Activated T-helper 1 cell treated with Interleukin-2 at 50 U/mL for 16 hours (primary cell): ENCODE results near the gene DEFB116.
"Not testable (repeated sequence)": the region's sequence is repeated elsewhere in the genome, so short reads cannot be mapped to it uniquely, and the experiment has no call there.

Experiments used
- DNase-seq: peaks from one replicate; pipeline ENCODE4 v3.0.0-alpha.2; 2020; ENCODE audit warnings: low read depth

The DEFB116 gene

GRCh38 chr20:31308535-31309162 is at the start of gene DEFB116:
Gene DEFB116, minus strand, starts transcription at chr20:31308585. Its CDS starts 0 bp downstream, at chr20:31308585.
- DNase-seq, result no peak

- DNase-seq, result no peak
Observed at GRCh38 chr20:31355981-31356380, 47.6 kb upstream of the DEFB116 start.

GRCh38 chr20:31341470-31341869 is 33.1 kb upstream of the DEFB116 start:
- DNase-seq, result no peak

- DNase-seq, result no peak
Observed at GRCh38 chr20:31330893-31331292, 22.5 kb upstream of the DEFB116 start.

- no peak for DNase-seq
Observed at GRCh38 chr20:31322504-31322903, 14.1 kb upstream of the DEFB116 start.

- DNase-seq, result not testable (repeated sequence)
Observed at GRCh38 chr20:31284964-31285363, 23.4 kb downstream of the DEFB116 start.

GRCh38 chr20:31278178-31278577 is 30.2 kb downstream of the DEFB116 start:
- no peak for DNase-seq

- no peak for DNase-seq
Observed at GRCh38 chr20:31274441-31274840, 33.9 kb downstream of the DEFB116 start.

- no peak for DNase-seq
Observed at GRCh38 chr20:31260326-31260932, 48.0 kb downstream of the DEFB116 start.

- DNase-seq, result no peak
Observed at GRCh38 chr20:31257364-31257763, 51.0 kb downstream of the DEFB116 start, which contains the start of gene DEFB115. Gene DEFB115, plus strand, starts transcription at chr20:31257664. Its CDS starts 0 bp downstream, at chr20:31257664.

- no peak for DNase-seq
Observed at GRCh38 chr20:31256959-31257358, 51.4 kb downstream of the DEFB116 start.
